HL-60 (cell line): ENCODE results near the gene NDUFV3.
"Not testable (repeated sequence)": the region's sequence is repeated elsewhere in the genome, so short reads cannot be mapped to it uniquely, and the experiment has no call there.

Source experiments
- DNase-seq, 2 experiments: peaks; one replicate each; pipeline ENCODE4 v3.0.0-alpha.2; 2010 to 2020; ENCODE audit warnings: low read depth in 1 of 2, low spot score in 1 of 2
- H3K27ac ChIP-seq: fragments of 250-450 bp; sonication (Bioruptor Pico); replicated peaks from 2 replicates; pipeline ENCODE4 v1.5.1; 2020; ENCODE audit warnings: mild to moderate bottlenecking, moderate library complexity
- H3K27me3 ChIP-seq: fragments of 250-450 bp; sonication (Bioruptor Pico); 2 replicates; pipeline ENCODE4 v1.5.1; 2021; ENCODE audit warnings: mild to moderate bottlenecking, moderate library complexity; ENCODE audit not compliant: insufficient read depth, poor library complexity, severe bottlenecking
- H3K4me3 ChIP-seq: replicated peaks from 2 replicates; pipeline ENCODE4 v1.5.1; 2011; ENCODE audit warnings: mild to moderate bottlenecking, control low read depth, low read length; ENCODE audit not compliant: insufficient read depth
- CTCF ChIP-seq: IDR thresholded peaks from one replicate; pipeline ENCODE4 v1.5.1; 2011; ENCODE audit warnings: low read length, control low read depth, inconsistent platforms; ENCODE audit not compliant: insufficient read depth
- GABPA ChIP-seq: IDR thresholded peaks from 2 replicates; pipeline ENCODE4 v1.6.1; 2012; ENCODE audit warnings: low read depth
- POLR2AphosphoS5 ChIP-seq: IDR thresholded peaks from 2 replicates; pipeline ENCODE4 v1.6.1; 2012; ENCODE audit warnings: low read depth
- REST ChIP-seq: IDR thresholded peaks from 2 replicates; pipeline ENCODE4 v1.6.1; 2012; ENCODE audit warnings: low read depth; ENCODE audit not compliant: insufficient replicate concordance
- SPI1 ChIP-seq: IDR thresholded peaks from 2 replicates; pipeline ENCODE4 v1.6.1; 2012; ENCODE audit warnings: low read depth, mild to moderate bottlenecking, borderline replicate concordance

NDUFV3 gene

GRCh38 chr21:42939582-42940413, 46.7 kb downstream of the NDUFV3 start:
- TF ChIP-seq REST (no peak), SPI1 (no peak), GABPA (no peak), CTCF (no peak), POLR2AphosphoS5 (no peak)
- DNase-seq: peak; percentile 66 to 79
- Histone ChIP-seq H3K27ac (no peak overlapping the region), H3K4me3 (no peak overlapping the region), H3K27me3 (no peaks in the 10 kb centered on the region)

GRCh38 chr21:42941696-42942085, 48.6 kb downstream of the NDUFV3 start:
- no peak for TF ChIP-seq POLR2AphosphoS5
- no peak for TF ChIP-seq CTCF
- no peak for TF ChIP-seq SPI1
- no peak for TF ChIP-seq REST
- no peak for TF ChIP-seq GABPA
- Histone ChIP-seq H3K27ac (no peak overlapping the region), H3K27me3 (no peaks in the 10 kb centered on the region), H3K4me3 (no peak overlapping the region)
- no peak for DNase-seq

GRCh38 chr21:42942244-42942643, 49.1 kb downstream of the NDUFV3 start:
- no peaks in the 10 kb centered on the region for H3K27me3 ChIP-seq
- no peak for TF ChIP-seq CTCF
- no peak for TF ChIP-seq SPI1
- no peak for TF ChIP-seq REST
- TF ChIP-seq GABPA: no peak
- no peak for TF ChIP-seq POLR2AphosphoS5
- no peak overlapping the region for H3K4me3 ChIP-seq
- H3K27ac ChIP-seq: no peak overlapping the region
- no peak for DNase-seq

GRCh38 chr21:42949094-42949755, 56.1 kb downstream of the NDUFV3 start:
- not testable (repeated sequence) for H3K27me3 ChIP-seq, H3K27ac ChIP-seq, DNase-seq, H3K4me3 ChIP-seq

GRCh38 chr21:42951193-42951592, 58.1 kb downstream of the NDUFV3 start:
- not testable (repeated sequence) for DNase-seq, H3K27ac ChIP-seq, H3K4me3 ChIP-seq, H3K27me3 ChIP-seq
